ENCODE results near the gene KIF22.

DNA sequence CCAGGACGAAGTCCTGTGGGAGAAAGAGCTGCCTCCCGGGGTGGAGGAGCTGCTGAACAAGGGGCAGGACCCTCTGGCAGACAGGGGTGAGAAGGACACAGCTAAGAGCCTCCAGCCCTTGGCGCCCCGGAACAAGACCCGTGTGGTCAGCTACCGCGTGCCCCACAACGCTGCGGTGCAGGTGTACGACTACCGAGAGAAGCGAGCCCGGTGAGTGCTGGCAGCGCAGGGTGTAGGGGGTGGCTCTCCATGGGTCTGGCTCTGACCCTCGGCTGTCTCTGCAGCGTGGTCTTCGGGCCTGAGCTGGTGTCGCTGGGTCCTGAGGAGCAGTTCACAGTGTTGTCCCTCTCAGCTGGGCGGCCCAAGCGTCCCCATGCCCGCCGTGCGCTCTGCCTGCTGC, 51.1 kb downstream of the KIF22 start:
- TF ChIP-seq, protein P1, sequence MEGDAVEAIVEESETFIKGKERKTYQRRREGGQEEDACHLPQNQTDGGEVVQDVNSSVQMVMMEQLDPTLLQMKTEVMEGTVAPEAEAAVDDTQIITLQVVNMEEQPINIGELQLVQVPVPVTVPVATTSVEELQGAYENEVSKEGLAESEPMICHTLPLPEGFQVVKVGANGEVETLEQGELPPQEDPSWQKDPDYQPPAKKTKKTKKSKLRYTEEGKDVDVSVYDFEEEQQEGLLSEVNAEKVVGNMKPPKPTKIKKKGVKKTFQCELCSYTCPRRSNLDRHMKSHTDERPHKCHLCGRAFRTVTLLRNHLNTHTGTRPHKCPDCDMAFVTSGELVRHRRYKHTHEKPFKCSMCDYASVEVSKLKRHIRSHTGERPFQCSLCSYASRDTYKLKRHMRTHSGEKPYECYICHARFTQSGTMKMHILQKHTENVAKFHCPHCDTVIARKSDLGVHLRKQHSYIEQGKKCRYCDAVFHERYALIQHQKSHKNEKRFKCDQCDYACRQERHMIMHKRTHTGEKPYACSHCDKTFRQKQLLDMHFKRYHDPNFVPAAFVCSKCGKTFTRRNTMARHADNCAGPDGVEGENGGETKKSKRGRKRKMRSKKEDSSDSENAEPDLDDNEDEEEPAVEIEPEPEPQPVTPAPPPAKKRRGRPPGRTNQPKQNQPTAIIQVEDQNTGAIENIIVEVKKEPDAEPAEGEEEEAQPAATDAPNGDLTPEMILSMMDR (IDR thresholded peaks at IDR 0.05) = no peak
- no peak for TF ChIP-seq POLR2AphosphoS5 (IDR thresholded peaks at IDR 0.05; ENCODE audit: low read depth, low read length)
- TF ChIP-seq, protein P2, sequence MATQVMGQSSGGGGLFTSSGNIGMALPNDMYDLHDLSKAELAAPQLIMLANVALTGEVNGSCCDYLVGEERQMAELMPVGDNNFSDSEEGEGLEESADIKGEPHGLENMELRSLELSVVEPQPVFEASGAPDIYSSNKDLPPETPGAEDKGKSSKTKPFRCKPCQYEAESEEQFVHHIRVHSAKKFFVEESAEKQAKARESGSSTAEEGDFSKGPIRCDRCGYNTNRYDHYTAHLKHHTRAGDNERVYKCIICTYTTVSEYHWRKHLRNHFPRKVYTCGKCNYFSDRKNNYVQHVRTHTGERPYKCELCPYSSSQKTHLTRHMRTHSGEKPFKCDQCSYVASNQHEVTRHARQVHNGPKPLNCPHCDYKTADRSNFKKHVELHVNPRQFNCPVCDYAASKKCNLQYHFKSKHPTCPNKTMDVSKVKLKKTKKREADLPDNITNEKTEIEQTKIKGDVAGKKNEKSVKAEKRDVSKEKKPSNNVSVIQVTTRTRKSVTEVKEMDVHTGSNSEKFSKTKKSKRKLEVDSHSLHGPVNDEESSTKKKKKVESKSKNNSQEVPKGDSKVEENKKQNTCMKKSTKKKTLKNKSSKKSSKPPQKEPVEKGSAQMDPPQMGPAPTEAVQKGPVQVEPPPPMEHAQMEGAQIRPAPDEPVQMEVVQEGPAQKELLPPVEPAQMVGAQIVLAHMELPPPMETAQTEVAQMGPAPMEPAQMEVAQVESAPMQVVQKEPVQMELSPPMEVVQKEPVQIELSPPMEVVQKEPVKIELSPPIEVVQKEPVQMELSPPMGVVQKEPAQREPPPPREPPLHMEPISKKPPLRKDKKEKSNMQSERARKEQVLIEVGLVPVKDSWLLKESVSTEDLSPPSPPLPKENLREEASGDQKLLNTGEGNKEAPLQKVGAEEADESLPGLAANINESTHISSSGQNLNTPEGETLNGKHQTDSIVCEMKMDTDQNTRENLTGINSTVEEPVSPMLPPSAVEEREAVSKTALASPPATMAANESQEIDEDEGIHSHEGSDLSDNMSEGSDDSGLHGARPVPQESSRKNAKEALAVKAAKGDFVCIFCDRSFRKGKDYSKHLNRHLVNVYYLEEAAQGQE (IDR thresholded peaks at IDR 0.05; ENCODE audit: insufficient read depth in 1 of 2, low read depth in 2 of 2, low read length in 1 of 2) = no peak
- no peak for TF ChIP-seq SIN3A (IDR thresholded peaks at IDR 0.05; ENCODE audit: borderline replicate concordance, insufficient read depth, low read depth, low read length)
- TF ChIP-seq TCF7L2 (IDR thresholded peaks at IDR 0.05; ENCODE audit: low read depth, low read length) = no peak
